Measurements from ENCODE around the gene LITAFD.
"Not testable (repeated sequence)": the region's sequence is repeated elsewhere in the genome, so short reads cannot be mapped to it uniquely, and the experiment has no call there.

LITAFD gene

GRCh38 chr16:8882041-8882617 is at the start of gene LITAFD:
LITAFD (plus strand) TSS chr16:8882351; CDS start chr16:8884356, 2,005 bp downstream.
- peak in 4 of 10 donors; percentile 6 to 51 (median 34) for DNase-seq
- intact Hi-C loops (cut with DNase I) = loop anchor here (5.0 kb wide), 1 partner anchor 85 kb away; the partner anchor contains the start of genes PMM2 and TMEM186

- DNase-seq = no peak
- intact Hi-C loops (cut with DNase I) = no loop called here
Observed at GRCh38 chr16:8832717-8833105, 49.4 kb upstream of the LITAFD start.

GRCh38 chr16:8836797-8837196 is 45.4 kb upstream of the LITAFD start:
- intact Hi-C loops (cut with DNase I); DNase-seq: not testable (repeated sequence)

- intact Hi-C loops (cut with DNase I); DNase-seq: not testable (repeated sequence)
Observed at GRCh38 chr16:8837594-8837993, 44.6 kb upstream of the LITAFD start.

GRCh38 chr16:8842016-8842415 is 40.1 kb upstream of the LITAFD start:
- DNase-seq; intact Hi-C loops (cut with DNase I): not testable (repeated sequence)

- intact Hi-C loops (cut with DNase I); DNase-seq: not testable (repeated sequence)
Observed at GRCh38 chr16:8843296-8843695, 38.9 kb upstream of the LITAFD start.

- DNase-seq = peak in 2 of 10 donors; percentile 26 to 71
- intact Hi-C loops (cut with DNase I) = no loop called here
Observed at GRCh38 chr16:8845699-8846298, 36.4 kb upstream of the LITAFD start.

- peak in 2 of 10 donors; percentile 36 to 56 for DNase-seq
- intact Hi-C loops (cut with DNase I) = no loop called here
Observed at GRCh38 chr16:8846401-8846932, 35.7 kb upstream of the LITAFD start.

GRCh38 chr16:8847145-8847544 is 35.0 kb upstream of the LITAFD start:
- peak in 2 of 10 donors; percentile 37 to 39 for DNase-seq
- intact Hi-C loops (cut with DNase I) = no loop called here

- intact Hi-C loops (cut with DNase I) = no loop called here
- DNase-seq = peak in 3 of 10 donors; percentile 55 to 75 (median 66)
Observed at GRCh38 chr16:8847623-8848022, 34.5 kb upstream of the LITAFD start.

- DNase-seq = peak in 3 of 10 donors; percentile 68 to 84 (median 70)
- intact Hi-C loops (cut with DNase I) = no loop called here
Observed at GRCh38 chr16:8848231-8848938, 33.8 kb upstream of the LITAFD start.

- peak in 2 of 10 donors; percentile 25 to 51 for DNase-seq
- intact Hi-C loops (cut with DNase I) = no loop called here
Observed at GRCh38 chr16:8848939-8849391, 33.2 kb upstream of the LITAFD start.

- intact Hi-C loops (cut with DNase I) = no loop called here
- DNase-seq = peak in 3 of 10 donors; percentile 22 to 59 (median 50)
Observed at GRCh38 chr16:8849411-8850011, 32.6 kb upstream of the LITAFD start.

- peak in 3 of 10 donors; percentile 59 to 72 (median 64) for DNase-seq
- intact Hi-C loops (cut with DNase I) = no loop called here
Observed at GRCh38 chr16:8850279-8850885, 31.8 kb upstream of the LITAFD start.

- intact Hi-C loops (cut with DNase I) = no loop called here
- DNase-seq = peak in 3 of 10 donors; percentile 41 to 72 (median 45)
Observed at GRCh38 chr16:8851761-8852403, 30.3 kb upstream of the LITAFD start.

- DNase-seq = peak in 2 of 10 donors; percentile 52 to 57
- intact Hi-C loops (cut with DNase I) = no loop called here
Observed at GRCh38 chr16:8852534-8852933, 29.6 kb upstream of the LITAFD start.

GRCh38 chr16:8853150-8853549 is 29.0 kb upstream of the LITAFD start:
- intact Hi-C loops (cut with DNase I) = no loop called here
- peak in 1 of 10 donors; percentile 59 for DNase-seq

- peak in 2 of 10 donors; percentile 32 to 52 for DNase-seq
- intact Hi-C loops (cut with DNase I) = no loop called here
Observed at GRCh38 chr16:8853611-8854010, 28.5 kb upstream of the LITAFD start.

- intact Hi-C loops (cut with DNase I) = no loop called here
- peak in 2 of 10 donors; percentile 53 to 57 for DNase-seq
Observed at GRCh38 chr16:8854298-8854948, 27.7 kb upstream of the LITAFD start.

Measured in posterior cingulate gyrus (tissue), 11 donors.